8988T (cell line): ENCODE measurements around the gene ITGA5.
"Not testable (repeated sequence)": the region's sequence is repeated elsewhere in the genome, so short reads cannot be mapped to it uniquely, and the experiment has no call there.

Experiments
- DNase-seq: peaks from one replicate; pipeline ENCODE4 v3.0.0; 2011

The ITGA5 gene

DNA sequence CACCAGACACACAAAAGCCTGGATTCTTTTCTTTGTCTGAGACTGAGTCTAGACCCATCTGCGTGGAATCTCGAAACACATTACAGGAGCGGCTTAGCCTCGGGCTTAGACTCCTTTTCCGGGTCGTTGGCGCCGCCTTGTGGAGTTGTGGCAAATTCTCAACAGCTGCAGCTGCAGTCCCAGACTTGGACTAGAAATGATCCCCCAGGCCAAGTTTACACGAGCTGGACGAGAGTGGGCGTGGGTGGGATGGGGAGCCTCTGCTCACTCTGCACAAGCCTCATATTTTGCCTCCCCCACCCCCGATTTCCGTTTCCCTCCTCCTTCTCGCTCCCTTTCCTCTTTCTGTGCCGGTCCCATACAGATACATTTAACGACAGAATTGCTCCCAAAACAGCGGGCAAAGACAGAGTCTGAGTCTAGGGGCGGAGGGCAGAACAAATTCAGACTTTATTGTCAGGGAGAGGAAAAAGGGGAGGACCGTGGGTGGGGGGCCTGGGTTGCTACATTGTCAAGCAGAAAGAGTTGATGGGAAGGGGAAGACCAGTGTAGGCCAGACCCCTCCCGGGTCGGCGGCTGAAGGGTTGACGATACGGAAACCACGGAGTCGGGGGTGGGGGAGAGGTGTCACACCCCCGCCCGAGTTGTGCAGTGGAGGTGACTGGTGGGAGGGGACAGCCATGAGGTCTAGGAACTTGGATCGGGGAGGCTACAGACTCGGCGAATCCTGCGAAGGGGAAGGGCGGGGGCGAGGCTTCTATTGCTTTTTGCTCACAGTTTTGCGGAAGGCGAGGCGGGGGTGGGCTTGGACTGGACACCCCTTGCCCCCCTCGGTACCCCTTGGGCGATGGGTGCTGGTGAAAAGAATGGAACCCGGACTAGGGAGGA is 50.1 kb downstream of the ITGA5 start:
- DNase-seq, result no peak

DNA sequence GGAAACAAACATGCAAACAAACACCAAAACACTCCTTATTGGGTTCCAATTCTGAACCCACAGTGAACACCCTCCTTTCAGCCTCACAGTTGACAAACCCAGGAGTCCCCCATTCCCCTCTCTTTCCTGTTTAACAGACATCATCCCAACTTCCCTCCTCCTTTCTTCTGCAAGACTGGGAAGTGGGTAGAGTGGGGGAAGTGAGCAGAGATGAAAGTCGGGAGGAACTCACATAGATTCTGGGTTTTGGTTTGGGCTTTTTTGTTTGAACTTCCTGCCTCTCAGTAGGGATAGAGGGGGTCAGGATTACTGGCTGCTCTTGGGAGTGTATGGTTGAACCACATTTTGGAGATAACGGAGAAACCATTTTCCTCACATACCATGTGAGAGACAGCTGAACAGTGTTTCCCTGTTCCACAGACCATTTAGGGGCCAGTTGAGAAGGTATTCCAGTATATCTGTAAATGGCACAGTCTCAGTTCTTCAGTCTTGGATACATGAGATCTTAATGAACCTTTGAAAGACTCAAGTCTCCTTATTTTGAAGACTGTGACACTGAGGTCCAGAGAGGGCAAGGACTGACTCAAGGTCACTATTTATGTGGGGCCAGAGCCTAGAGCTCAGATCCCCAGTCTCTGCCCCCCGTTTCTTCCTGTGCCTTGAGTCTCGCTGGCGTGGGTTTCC is 50.9 kb downstream of the ITGA5 start:
- DNase-seq, result no peak

DNA sequence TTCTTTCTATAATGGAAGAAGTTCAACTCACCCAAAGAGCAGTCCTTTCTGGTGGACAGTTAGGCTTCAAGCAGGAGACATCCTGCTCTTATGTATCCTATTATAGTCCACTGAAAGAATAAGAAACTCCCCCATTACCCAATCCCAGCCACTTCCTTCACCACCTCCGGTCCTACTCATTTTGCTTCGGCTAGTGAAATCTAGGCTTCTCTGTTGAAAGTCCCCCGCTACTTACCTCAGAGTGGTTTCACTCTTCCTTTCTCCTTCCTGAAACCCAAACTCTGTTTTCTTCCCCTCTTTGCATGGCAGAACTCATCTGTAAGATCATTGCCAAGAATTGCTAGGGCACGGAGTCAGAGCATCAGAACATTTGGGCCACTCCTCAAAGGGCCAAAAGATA is 54.7 kb downstream of the ITGA5 start, which contains the start of gene GPR84:
Gene GPR84, minus strand, starts transcription at position 74 of the 400 bp plus-strand sequence. CDS start 635 bp downstream, outside the sequence.
- DNase-seq, result no peak

DNA sequence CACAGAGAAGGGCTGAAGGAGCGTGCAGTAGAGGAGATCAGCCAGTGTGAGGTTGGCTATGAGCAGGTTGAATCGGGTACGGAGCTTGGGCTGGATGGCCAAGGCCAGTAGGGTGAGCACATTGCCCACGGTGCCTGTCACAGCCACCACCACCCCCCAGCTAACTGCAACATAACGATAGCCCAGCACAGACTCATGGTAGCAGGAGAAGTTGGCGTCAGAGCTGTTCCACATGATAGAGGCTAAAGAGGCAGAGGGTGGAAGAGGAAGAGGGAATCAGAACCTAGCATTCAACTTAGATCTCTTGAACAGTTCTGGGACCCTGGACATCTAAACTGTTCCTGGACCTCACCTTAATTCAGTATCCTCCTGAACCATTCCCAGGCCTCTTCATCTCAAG is 55.4 kb downstream of the ITGA5 start:
- no peak for DNase-seq

DNA sequence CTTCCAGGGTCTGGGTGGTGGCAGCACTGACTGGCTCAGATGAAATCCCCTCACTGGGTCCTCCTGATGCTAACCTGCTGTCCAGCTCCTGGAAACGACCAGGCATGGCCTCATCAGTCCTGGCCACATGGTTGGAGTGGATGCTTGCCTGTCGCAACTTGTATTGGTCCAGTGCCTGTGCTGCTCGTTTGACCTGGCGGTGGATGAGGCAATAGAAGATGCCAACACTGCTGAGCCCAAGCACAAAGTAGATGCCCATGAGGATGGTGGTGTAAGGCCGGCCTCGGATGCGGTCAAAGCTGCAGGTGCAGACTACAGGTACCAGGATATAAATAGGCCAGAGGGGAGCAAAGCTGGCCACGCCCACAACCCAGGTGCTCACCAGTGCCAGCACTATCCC is 56.0 kb downstream of the ITGA5 start:
- DNase-seq, result no peak

DNA sequence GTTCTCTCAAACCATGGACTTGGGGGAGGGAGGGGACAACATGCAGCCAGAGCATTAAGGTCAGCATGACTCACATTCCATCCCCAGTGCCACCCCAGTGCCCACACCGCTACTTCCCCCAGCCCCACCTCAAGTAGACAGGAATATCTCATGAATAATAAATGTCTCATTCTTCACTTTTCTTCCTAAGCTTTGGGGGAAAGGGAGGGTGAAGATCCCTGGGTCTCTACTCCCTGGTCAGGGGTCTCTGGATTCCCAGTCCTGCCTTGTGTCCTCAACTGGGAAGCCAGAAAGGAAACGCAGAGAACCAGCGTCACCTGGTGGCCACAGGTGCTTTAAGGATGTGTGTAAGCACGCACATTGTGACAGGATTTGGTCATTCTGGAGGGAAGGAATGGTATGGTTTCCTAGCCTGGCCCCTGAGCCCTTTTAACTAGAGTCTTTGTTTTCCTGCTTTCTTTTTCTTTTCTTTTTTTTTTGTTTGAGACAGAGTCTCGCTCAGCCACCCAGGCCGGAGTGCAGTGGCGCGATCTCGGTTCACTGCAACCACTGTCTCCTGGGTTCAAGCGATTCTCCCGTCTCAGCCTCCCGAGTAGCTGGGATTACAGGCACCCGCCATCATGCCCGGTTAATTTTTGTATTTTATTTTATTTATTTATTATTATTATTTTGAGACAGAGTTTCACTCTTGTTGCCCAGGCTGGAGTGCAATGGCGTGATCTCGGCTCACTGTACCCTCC is 58.2 kb downstream of the ITGA5 start:
- DNase-seq, result no peak

DNA sequence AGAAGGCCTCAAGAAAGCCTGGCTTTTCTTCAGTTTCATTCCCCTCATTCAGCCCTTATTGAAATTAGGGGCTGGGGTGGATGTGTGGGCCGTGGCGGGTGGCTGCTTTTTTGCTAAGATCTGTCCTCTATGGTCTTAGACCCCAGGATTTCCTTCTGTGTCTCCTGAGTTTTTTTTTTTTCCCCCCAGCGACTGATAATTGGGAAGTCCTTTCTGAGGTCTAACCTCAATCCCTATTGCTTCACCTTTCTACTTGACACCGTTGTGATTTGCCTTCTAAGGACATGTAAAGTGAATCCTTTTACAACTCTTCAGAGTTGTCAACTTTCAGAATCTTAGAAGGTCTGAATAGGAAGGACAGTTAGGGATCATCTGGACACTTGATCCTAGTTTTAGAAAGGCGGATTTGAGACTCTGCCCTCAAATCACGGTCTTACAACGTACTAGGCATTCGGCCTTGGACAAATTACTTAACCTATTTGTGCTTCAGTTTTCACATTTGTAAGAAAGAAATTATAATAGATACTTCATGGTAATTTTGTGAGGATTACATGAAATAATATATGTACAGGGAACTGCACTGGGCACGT is 59.2 kb downstream of the ITGA5 start:
- no peak for DNase-seq

DNA sequence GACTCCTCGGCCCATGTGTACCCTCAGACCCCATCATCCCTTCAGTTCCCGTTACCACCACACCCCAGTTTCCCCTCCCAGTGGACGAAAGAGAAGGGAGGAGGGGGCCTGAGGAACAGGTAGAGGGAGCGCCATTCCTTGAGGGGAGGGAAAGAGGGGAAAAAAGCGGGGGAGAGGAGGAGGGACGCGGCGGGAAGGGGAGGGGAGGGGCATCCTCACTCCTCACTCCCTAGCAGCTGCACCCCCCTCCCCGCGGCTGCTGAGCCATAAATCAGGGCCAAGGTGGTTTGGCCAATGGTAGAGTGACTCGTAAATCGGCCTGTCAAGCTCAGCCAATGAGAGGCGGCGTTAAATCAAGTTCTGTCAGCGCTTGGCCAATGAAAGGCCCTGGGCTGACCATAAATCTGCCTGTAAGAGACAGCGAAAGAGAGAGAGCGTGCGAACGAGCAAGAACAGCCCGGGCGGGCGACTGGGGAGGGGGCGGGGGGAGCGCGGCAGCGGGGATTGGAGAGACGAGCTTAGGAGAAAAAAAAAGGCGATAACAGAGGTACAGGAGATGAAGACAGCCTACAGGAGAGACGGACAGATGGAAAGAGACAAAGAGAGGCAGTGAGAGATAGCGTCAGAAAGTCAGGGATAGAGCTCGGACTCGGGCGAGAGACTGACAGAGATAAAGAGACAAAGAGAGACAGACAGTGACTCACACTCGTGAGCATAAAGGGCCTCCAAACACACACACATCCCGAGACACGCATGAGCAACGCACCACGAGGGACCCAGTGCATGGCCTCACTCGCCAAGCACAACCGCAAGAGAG is 59.9 kb downstream of the ITGA5 start:
- DNase-seq, result peak; percentile 83

DNA sequence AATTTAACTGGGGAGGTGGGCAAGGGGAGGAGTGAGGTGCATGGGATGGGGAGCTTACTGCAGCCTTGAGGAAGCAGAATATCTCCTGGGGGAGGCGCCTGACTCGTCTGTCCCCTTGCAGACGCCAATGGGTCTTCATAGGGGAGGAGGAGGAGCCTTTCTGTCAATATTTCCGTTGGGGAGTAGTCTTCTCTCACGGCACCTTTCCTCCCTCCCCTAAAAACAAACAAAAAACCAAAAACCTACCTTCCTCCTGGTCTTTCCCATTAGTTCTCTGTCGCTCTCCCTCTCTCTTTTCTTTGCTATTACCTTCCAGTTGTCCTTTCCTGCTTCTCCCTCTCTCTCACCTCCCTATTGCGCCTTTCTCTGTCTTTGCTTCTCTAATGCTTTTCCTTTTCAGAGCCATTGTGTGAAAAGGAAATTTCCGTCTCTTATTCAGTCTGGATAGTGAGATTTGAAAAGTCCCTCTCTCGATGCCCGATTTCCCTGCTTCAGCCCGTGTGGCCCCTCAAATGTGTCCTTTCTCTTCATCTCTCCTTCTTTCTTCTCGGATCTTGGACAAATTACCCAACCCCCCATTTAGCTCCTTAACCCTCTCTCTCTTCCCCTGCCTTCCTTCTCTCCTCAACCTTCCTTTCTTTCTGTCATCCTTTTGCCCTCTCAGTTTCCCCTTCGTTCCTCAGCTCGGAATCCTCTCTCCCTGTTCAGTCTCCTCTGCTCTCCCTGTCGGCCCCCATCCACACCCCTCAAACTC is 60.7 kb downstream of the ITGA5 start:
- DNase-seq, result no peak

DNA sequence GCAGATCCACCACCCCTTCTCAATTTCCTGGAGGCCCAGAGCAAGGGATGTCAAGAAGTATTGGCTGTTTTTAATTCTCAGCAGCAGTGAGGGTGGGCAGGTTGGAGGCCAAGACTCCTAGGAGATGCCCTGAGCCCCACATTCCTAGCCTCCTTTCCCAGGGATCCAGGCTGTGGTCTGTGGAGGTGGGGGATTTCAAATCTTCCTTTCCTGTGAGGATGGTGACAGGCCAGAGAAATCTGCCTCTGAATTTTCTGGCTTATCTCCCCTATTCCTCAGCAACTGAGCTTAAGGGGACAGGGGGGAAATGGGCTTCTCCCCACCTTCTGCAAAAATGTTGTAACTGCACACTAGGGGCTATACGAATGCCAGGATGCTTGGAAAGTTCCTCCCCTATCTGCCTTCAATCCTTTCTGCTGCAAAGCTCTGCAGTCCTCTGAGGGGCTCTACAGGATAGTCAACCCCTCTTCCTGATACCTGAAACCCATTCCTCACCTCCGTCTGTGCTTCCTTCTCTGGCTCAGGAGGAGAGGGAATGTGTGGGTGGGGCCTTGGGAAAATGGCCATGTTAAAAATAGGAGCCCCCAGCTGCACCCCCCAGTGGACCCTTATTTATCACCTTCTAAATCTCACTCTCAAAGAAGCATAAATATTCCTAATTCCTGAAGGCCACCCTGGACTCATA is 61.4 kb downstream of the ITGA5 start:
- no peak for DNase-seq

DNA sequence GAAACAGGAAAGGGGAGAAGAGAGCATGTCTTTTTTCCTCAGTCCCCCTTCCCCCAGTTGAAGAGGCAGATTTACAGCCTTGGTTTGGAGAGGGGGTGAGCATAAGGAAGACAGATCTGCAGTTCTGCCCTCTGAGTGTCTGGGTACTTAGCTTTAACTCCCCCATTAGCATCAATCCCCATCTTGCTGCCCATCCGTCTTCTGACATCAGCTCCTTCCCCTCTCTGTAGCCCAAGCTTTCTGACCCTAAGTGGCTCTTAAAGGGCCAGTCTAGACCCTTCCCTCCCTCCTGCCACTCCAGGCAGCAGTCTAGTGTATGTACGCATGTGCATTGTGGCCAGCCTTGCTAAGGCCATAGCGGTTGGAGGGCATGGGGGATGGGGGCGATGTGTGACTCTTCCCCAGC is 62.1 kb downstream of the ITGA5 start:
- DNase-seq, result no peak

DNA sequence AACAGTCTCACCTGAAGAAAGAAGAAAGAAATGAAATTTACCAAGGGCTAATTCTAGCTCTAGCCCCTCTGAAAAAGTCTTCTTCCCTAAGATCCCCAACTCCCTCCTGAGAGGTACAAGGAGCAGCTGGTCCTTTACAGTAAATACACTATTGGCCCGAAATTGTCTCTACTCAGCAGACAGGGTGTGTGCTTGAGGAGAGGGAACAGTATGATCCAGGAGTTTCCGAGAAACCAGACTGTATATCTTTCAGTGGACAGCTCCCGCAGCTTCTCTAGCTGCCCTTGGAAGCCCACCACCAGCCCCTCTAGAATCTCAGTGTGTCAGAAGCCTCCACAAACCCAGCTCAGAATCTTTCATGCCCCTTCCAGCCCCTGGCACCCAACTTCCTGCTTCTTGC is 62.8 kb downstream of the ITGA5 start:
- no peak for DNase-seq

DNA sequence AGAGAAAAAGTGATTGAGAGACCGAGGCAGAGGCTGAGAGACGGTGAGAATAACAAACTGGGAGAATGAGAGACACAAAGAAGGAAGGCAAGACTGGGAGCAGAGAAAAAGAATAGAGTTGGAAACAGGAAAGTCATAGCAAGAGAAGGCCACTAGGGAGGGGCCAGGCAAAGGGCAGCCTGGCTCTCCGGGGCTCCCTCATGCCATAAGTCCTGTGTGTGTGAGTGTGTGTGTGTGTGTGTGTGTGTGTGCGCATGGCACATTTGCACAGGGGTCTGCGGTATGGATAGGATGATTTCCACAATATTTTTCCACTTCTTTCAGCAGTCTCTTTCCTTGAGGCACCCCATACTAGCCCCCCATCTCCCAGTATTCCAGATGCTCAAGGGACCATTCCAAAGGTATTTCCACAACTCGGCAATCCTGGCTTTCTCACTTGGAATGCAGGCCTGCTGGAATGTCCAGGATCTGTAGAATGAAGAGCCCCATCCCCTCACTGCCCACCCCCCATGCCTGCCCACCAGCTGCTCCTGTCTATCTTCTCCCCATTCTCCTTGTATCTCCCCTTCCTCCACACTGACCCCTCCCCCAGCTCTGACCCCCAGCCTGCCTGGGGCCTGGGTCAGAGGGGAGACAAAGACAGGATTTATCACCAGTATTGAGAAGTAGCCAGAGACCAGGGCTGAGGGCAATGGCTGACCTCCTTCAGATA is 63.8 kb downstream of the ITGA5 start:
- DNase-seq, result no peak

DNA sequence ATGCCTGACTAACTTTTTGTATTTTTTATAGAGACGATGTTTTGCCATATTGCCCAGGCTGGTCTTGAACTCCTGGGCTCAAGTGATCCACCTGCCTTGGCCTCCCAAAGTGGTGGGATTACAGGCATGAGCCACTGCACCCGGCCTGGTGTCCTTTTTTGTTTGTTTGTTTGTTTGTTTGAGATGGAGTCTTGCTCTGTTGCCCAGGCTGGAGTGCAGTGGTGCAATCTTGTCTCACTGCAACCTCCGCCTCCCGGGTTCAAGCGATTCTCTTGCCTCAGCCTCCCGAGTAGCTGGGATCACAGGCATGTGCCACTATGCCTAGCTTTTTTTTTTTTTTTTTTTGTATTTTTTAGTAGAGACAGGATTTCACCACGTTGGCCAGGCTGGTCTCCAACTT is 64.8 kb downstream of the ITGA5 start:
- not testable (repeated sequence) for DNase-seq

DNA sequence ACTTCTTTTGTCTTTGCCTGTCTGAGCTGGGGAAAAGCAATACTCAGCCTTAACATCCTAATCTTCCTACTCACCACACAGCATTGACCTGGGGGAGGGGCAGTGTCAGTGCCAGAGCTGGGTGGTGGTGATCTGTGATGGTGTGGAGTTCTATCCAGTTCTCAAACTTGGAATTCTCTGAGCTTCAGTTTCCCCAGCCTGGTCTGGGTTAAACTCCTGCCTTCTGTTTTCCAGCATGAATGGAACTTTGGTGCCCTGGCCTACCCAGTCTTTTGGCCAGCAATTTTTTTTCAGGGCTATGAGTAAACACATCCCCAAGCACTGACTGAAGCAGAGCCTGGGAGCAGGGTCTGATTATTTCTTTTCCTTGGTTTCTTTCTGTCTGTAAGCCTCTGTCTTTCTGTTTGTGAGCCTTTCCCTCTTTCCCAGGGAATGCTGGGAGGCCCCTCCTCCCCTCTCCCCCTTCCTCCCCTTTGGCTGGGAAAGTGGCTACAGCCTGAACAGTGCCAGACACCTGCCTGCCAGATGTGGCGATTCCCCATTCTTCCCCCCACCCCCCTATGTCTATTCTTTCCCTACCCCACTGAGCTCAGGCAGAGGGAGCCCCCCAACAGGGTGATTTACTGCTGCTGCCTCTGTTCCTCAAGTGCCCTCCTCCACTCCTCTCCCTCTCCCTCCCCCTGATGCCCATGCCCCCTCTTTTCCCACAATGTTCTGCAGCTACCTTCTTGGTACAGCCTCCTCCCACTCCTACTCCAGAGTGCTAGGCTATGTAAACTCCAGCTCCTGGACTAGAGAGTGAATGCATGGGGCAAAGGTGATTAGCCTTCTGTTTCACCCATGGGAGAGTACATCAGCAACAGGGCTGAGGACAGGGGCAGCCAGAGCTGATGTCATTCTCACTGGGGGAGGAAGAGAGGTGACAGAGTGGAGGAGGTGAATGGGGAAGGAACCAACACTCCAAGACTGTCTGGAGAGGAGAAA is 65.9 kb downstream of the ITGA5 start:
- DNase-seq, result no peak

DNA sequence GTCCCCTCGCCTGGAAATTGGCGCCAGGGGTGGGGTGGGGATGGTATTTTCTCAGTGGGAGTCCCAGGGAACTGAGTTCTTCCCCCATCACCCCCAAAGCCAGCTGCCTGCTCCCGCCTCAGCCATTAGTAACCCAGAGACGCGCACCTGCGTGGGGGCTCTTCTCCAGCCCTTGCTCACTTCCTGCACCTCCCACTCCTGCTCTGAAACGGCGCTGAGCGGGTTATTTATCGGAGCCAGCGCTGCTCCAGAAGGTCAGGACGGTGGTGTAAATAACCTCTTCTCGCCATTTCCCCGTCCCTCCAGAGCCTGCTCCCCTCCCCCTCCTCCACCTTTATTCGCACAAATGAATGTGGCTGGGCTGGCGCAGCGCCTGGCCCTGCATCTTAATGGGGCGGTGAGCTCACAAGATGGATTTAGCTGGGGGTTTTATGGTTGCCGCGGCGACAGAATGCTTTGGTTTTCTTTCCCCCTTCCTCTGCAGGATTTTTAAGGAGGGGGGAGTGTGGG is 67.0 kb downstream of the ITGA5 start:
- no peak for DNase-seq

DNA sequence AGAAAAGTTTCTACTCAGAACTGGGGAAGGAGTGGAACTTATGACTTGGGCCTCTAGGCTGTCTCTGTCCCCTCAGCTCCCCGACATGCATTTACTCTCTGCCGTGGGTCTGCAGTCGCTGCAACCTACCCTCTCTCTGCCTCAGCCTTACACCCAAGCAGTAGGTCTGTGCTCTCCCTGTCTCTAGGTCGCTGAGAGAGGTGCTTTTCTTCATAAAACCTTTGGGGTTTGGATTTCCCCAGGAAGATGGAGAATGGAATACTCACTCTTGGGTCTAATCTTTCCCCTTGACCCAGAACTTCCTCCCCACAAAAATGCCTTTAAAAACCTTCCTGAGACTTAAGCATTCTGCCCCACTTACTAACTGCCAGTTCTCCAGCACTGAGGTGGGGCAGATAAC is 67.7 kb downstream of the ITGA5 start:
- no peak for DNase-seq

DNA sequence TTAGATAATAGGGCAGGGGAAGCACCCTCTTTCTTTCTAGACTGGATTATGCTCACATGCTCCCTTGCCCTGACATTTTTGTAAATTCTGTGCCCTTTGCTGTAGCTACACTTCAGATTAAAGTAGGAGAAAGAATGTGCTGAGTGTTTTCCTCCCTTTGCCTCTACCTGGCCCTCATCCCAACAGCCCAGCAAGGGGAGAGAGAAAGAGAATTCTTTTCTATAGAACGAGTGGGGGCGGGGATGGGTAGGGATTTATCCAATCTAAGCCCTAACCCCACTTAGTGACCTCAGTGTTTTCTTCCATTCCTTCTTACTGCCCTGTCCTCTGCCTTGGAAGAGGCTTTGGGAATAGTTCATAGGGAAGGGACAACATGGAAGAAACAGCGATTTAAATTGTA is 68.3 kb downstream of the ITGA5 start:
- no peak for DNase-seq

DNA sequence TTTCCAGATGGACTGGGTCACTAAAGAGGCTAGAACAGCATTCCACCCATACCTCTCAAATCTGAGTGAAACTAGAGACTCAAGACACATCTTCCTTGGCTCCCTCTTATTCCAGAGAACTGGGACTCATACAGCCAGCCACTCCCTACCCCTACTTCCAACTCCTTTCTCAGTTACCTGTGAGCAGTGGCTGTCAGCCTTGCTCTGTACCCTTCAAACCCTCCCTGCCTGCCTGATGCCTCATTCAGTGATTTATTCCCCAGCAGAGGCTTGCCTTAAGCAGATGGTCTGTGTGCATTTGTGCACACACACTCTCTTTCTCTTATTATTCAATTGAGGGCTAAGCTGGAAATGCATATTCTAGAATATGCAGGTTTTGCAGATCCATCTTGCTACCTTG is 69.4 kb downstream of the ITGA5 start:
- DNase-seq, result no peak
